ENCODE measurements around the gene KIF1A. TPM values are rescaled to one million over a fixed set of nuclear protein-coding genes. Genes with fewer than 3 reads are reported as not detected.
"Not testable (repeated sequence)": the region's sequence is repeated elsewhere in the genome, so short reads cannot be mapped to it uniquely, and the experiment has no call there.

Gene KIF1A
- total RNA-seq, 1 donor from 2014 or later = 90.9 TPM

DNA sequence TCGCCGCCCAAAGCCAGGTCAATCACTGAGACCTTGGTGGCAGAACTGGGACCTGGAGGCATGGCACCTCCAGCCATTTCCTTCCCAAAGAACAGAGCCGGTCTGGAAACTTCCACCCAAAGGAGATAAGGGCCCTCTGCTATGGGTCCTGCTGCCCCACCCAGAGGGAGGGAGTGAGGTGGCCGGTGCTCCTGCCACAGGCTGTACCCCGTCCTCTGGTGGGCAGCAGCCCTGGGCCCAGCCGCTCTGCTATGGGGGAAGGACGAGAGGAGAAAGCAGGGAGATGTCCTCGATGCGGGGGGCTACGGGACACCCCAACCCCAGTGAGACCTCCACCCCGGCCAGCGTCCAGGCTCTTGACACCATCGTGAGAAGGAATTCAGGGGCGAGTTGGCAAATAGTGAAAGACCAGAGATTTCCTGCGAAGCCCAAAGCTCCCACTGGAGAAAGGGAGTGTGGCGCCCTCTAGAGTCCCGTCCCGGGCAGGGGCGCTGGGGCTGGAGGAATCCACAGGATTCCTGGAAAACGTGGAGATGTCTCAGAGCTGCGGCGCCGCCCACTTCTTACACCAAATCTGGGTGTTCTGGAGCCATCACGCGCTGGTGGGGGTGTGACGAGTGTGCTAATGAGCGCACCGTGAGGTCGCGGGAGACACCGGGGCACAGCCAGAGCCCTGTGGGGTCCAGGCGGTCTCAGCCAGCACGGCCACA lies 121.0 kb downstream of the KIF1A start:
- DNase-seq (ENCODE audit: low read depth, low spot score); H3K4me1 Mint-ChIP-seq; H3K4me3 Mint-ChIP-seq; H3K9me3 Mint-ChIP-seq; H3K36me3 Mint-ChIP-seq (ENCODE audit: low read depth); H3K27ac Mint-ChIP-seq (ENCODE audit: unreplicated experiment); H3K27me3 Mint-ChIP-seq (ENCODE audit: low read depth): not testable (repeated sequence)

DNA sequence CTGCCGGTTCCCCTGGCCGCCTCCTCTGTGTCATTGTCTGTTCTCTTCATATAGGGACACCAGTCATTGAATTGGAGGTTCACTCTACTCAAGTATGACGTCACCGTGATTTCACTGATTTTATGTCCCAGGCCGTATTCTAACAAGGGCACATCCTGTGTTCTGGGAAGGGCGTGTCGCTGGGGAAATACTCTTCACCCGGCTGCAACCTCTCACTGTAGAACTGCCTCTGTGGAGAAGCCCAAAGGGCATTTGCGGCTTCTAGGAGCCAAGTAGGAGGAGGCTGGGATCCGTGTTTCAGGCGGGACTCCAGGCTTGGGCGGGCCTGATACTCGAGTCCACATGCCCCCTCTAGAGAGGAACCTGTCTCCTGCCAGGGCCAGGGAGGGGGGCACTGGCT lies 123.5 kb downstream of the KIF1A start:
- DNase-seq (ENCODE audit: low read depth, low spot score); H3K4me1 Mint-ChIP-seq; H3K36me3 Mint-ChIP-seq (ENCODE audit: low read depth); H3K27ac Mint-ChIP-seq (ENCODE audit: unreplicated experiment); H3K9me3 Mint-ChIP-seq; H3K27me3 Mint-ChIP-seq (ENCODE audit: low read depth); H3K4me3 Mint-ChIP-seq: not testable (repeated sequence)

DNA sequence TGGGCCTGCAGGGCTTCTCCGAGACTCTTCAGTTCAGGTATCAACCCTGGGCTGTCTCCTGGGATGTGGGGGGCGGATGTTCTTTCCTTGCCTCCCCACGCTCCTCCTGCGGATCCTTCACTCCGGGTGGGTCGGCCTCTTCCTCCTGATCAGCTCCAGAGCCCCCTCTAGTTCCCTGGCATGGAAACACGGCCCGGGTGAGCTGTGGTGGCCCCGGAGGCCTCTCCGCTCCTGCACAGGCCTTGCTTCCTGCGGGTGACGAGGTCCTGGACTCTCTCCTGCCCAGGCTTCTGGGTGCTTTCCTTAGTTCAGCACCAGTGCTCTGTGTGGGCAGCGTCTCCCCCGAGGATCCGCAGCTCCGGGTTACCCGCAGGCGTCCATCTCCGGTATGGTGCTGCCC lies 124.4 kb downstream of the KIF1A start:
- not testable (repeated sequence) for H3K9me3 Mint-ChIP-seq; H3K36me3 Mint-ChIP-seq (ENCODE audit: low read depth); DNase-seq (ENCODE audit: low read depth, low spot score); H3K27ac Mint-ChIP-seq (ENCODE audit: unreplicated experiment); H3K4me3 Mint-ChIP-seq; H3K27me3 Mint-ChIP-seq (ENCODE audit: low read depth); H3K4me1 Mint-ChIP-seq

DNA sequence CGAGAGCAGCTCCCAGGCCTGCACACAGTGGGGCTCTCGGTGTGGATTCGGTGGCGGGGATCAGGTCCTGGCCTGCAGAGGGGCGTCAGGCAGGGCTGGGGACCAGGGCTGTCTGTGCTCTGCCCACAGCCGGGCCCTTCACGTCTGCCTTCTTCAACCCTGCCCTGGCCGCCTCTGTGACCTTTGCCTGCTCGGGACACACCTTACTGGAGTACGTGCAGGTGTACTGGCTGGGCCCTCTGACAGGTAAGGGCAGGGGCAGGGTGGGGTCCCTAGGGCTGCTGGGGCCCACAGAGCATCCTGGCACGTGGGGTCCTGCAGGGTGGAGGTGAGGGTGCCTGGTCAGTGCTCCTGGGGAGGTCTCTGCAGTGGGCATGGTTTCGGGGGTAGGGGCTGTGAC lies 125.7 kb downstream of the KIF1A start:
- DNase-seq (ENCODE audit: low read depth, low spot score); H3K9me3 Mint-ChIP-seq; H3K27me3 Mint-ChIP-seq (ENCODE audit: low read depth); H3K4me3 Mint-ChIP-seq; H3K4me1 Mint-ChIP-seq; H3K27ac Mint-ChIP-seq (ENCODE audit: unreplicated experiment); H3K36me3 Mint-ChIP-seq (ENCODE audit: low read depth): not testable (repeated sequence)

DNA sequence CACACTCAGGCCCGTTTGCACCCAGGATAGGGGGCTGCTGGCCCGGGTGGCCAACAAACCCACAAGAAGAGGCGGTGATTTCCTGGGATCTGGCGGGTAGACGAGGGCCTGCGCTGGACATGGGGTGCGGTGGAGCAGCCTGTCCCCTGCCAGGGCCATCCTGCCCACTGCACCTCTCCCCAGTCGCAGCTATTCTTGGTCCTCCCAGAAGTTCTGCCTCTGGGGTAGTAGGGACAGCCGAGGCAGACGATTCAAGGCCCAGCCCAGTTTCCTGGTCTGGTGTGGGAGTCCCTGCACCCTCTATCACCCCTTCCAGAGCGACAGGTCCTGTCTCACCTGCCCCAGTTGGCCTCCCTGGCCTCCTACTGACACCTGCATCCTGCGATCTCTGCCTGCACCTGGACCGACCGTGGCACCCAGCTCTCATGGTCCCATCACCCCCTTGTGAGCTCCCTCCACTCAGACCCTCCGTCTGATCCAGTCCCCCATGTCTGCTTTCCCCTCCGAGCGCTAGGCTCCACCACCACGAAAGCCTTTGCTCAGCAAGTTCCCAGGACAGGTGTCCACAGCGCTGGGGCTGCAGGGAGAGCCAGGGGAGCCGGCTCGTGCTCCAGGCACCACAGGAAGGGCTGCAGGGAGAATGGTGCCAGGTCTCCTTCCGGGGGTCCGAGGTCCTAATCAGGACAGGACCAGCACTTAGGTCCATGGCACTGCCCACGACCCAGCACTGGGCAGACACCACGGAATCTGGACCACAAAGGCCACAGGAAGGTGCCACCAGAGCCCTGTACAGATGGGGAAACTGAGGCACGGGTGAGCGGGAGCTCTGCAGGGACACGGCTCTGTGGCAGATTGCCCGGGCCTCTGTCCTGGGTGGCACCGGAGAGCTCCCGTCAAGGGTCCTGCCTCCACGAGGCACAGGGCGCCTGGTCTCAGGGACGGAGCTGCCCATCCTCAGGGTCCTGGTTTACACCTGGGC lies 127.1 kb downstream of the KIF1A start:
- not testable (repeated sequence) for DNase-seq (ENCODE audit: low read depth, low spot score); H3K4me3 Mint-ChIP-seq; H3K36me3 Mint-ChIP-seq (ENCODE audit: low read depth); H3K4me1 Mint-ChIP-seq; H3K27ac Mint-ChIP-seq (ENCODE audit: unreplicated experiment); H3K9me3 Mint-ChIP-seq; H3K27me3 Mint-ChIP-seq (ENCODE audit: low read depth)

DNA sequence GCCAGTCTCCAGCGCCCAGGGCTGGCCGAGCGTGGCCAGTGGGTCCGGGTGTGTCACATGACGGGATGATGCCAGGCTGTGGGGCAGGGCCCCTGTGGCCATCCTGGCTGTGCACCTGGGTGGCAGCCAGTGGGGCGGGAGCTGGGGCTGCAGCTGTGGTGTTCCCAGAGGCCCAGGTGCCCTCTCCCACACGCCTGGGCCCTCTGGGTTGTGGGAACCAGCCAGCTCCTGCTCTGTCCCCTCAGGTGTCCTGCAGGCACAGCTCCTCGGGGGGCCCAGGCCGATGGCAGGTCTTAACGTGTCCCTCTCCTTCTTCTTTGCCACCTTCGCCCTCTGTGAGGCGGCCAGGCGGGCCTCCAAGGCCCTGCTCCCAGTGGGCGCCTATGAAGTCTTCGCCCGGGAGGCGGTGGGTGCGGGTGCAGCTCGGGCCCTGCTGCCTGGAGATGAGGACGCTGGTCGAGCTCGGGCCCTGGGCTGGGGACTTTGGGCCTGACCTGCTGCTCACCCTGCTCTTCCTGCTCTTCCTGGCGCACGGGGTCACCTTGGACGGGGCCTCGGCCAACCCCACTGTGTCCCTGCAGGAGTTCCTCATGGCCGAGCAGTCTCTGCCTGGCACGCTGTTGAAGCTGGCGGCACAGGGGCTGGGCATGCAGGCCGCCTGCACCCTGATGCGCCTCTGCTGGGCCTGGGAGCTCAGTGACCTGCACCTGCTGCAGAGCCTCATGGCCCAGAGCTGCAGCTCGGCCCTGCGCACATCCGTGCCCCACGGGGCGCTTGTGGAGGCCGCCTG lies 128.2 kb downstream of the KIF1A start, which contains the start of gene AQP12A:
AQP12A (plus strand) TSS at position 236 of the 790 bp plus-strand sequence; CDS start at position 284, 48 bp downstream.
- H3K27me3 Mint-ChIP-seq (ENCODE audit: low read depth); DNase-seq (ENCODE audit: low read depth, low spot score); H3K36me3 Mint-ChIP-seq (ENCODE audit: low read depth); H3K4me3 Mint-ChIP-seq; H3K4me1 Mint-ChIP-seq; H3K27ac Mint-ChIP-seq (ENCODE audit: unreplicated experiment); H3K9me3 Mint-ChIP-seq: not testable (repeated sequence)

DNA sequence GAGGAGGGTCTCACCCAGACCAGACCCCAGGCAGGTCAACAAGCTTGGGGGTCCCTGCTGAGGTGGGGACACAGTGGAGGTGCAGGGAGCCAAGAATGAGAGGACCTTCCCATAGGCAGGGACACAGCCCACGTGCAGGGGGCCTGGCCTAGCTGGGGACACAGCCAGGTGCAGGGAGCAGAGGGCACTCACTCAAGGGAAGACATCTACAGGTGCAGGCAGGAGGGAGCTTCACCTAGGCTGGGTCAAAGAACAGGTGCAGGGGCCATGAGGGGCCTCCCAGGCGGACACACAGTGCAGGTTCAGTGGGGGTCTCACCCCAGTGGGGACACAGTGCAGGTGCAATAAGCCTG lies 129.0 kb downstream of the KIF1A start:
- H3K27me3 Mint-ChIP-seq (ENCODE audit: low read depth); H3K4me1 Mint-ChIP-seq; H3K9me3 Mint-ChIP-seq; H3K4me3 Mint-ChIP-seq; DNase-seq (ENCODE audit: low read depth, low spot score); H3K27ac Mint-ChIP-seq (ENCODE audit: unreplicated experiment); H3K36me3 Mint-ChIP-seq (ENCODE audit: low read depth): not testable (repeated sequence)

DNA sequence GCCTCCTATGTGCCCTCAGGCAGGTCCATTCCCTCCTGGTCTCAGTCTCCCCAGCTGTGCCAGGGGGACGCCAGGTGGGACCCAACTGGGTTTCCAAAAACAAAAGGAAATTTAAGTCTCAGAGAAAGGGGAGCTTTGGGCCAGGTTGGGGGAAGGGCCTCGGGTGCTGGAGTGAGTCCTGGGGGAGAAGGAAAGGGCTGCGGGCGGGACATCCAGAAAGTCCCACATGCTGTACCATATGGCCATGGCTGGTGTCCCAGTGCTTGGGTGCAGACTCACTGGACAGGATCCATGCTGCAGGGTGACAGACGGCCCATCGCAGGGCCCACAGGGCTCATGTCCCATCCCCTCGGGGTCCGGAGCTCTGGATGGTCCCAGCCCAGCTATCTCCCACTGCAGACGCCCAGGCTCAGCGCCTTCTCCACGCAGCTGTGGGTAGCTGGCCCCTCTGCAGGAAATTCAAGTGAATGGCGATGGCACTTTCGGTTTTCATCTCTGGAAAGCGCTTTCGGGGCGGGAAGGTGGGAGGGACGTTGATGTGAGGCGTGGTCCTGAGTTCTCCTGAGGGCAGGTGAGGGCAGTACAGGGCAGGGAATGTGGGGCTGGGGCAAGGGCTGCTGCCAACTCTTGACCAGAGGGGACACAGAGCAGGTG lies 129.5 kb downstream of the KIF1A start:
- H3K27ac Mint-ChIP-seq (ENCODE audit: unreplicated experiment); H3K27me3 Mint-ChIP-seq (ENCODE audit: low read depth); H3K4me3 Mint-ChIP-seq; H3K4me1 Mint-ChIP-seq; DNase-seq (ENCODE audit: low read depth, low spot score); H3K9me3 Mint-ChIP-seq; H3K36me3 Mint-ChIP-seq (ENCODE audit: low read depth): not testable (repeated sequence)

DNA sequence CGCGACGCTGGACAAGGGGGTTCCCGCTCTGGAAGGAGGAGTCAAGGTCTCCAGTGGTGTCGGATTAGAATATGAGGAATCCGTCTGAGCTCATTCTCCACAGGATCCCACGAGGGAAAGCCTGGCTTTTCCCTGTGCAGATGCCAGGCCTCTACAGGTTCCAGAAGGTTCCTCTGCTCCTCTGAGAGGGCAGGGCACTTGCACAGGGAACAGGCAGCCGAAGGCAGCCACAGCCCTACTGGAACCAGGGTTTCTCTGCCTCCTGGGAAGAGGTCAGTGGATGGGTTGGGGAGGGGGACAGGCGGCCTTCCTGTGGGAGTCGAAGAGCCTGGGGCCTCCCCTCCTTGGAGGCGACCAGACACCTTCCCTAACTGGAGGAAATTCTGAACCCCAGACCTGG lies 130.0 kb downstream of the KIF1A start:
- H3K36me3 Mint-ChIP-seq (ENCODE audit: low read depth) = no peaks in the 10 kb centered on the region
- H3K27ac Mint-ChIP-seq (ENCODE audit: unreplicated experiment) = no peak overlapping the region
- TF ChIP-seq, protein P1, sequence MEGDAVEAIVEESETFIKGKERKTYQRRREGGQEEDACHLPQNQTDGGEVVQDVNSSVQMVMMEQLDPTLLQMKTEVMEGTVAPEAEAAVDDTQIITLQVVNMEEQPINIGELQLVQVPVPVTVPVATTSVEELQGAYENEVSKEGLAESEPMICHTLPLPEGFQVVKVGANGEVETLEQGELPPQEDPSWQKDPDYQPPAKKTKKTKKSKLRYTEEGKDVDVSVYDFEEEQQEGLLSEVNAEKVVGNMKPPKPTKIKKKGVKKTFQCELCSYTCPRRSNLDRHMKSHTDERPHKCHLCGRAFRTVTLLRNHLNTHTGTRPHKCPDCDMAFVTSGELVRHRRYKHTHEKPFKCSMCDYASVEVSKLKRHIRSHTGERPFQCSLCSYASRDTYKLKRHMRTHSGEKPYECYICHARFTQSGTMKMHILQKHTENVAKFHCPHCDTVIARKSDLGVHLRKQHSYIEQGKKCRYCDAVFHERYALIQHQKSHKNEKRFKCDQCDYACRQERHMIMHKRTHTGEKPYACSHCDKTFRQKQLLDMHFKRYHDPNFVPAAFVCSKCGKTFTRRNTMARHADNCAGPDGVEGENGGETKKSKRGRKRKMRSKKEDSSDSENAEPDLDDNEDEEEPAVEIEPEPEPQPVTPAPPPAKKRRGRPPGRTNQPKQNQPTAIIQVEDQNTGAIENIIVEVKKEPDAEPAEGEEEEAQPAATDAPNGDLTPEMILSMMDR (conservative IDR thresholded peaks at IDR 0.05) = no peak
- no peak for DNase-seq (ENCODE audit: low read depth, low spot score)
- no peaks in the 10 kb centered on the region for H3K9me3 Mint-ChIP-seq
- H3K4me3 Mint-ChIP-seq = no peak overlapping the region
- H3K4me1 Mint-ChIP-seq = no peaks in the 10 kb centered on the region
- H3K27me3 Mint-ChIP-seq (ENCODE audit: low read depth) = peaks cover 2% of the 10 kb centered on the region

All from neural crest cell (in vitro differentiated cells).